Measurements from ENCODE around the gene EEA1.

- TF ChIP-seq CTCF (IDR thresholded peaks at IDR 0.05; ENCODE audit: insufficient read depth, low read length, poor library complexity, severe bottlenecking) (no peak), EZH2phosphoT487 (conservative IDR thresholded peaks at IDR 0.05; ENCODE audit: low read length) (no peak)
Measured at GRCh38 chr12:92911339-92911738, 17.8 kb downstream of the EEA1 start.
